ENCODE data around the gene PTPN1.
"Not testable (repeated sequence)": the region's sequence is repeated elsewhere in the genome, so short reads cannot be mapped to it uniquely, and the experiment has no call there.

Gene PTPN1

DNA sequence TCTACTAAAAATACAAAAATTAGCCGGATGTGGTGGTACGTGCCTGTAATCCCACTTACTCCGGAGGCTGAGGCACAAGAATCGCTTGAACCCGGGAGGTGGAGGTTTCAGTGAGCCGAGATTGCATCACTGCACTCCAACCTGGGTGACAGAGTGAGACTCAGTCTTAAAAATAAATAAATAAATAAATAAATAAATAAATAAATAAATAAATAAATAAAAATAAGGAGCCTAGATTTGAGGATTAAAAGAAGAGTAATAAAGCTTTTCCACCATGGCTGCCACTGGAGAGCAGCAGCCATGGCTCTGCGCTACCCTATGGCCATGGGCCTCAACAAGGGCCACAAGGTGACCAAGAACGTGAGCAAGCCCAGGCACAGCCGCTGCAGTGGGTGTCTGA, 110.3 kb downstream of the PTPN1 start:
- H3K36me3 ChIP-seq (ENCODE audit: control insufficient read depth in 2 of 2, insufficient read depth in 1 of 2, low read length in 2 of 2); H3K4me3 ChIP-seq (ENCODE audit: low read depth, low read length); H3K4me1 ChIP-seq (ENCODE audit: control insufficient read depth, insufficient read depth, low read length); H3K27ac ChIP-seq (ENCODE audit: extremely low read depth, low read depth, low read length); H3K9me3 ChIP-seq (ENCODE audit: control insufficient read depth, insufficient read depth, low read depth, low read length); POLR2A ChIA-PET: not testable (repeated sequence)
- peak; percentile 45 for TF ChIP-seq ZNF426 (tag by site-specific recombination; IDR thresholded peaks at IDR 0.05)
- TF ChIP-seq ZNF654 (tag by site-specific recombination; IDR thresholded peaks at IDR 0.05; ENCODE audit: low read depth) = 0 out of 2 replicates have a peak, but pooled peaks have one; percentile 5
- TF ChIP-seq, protein P1, sequence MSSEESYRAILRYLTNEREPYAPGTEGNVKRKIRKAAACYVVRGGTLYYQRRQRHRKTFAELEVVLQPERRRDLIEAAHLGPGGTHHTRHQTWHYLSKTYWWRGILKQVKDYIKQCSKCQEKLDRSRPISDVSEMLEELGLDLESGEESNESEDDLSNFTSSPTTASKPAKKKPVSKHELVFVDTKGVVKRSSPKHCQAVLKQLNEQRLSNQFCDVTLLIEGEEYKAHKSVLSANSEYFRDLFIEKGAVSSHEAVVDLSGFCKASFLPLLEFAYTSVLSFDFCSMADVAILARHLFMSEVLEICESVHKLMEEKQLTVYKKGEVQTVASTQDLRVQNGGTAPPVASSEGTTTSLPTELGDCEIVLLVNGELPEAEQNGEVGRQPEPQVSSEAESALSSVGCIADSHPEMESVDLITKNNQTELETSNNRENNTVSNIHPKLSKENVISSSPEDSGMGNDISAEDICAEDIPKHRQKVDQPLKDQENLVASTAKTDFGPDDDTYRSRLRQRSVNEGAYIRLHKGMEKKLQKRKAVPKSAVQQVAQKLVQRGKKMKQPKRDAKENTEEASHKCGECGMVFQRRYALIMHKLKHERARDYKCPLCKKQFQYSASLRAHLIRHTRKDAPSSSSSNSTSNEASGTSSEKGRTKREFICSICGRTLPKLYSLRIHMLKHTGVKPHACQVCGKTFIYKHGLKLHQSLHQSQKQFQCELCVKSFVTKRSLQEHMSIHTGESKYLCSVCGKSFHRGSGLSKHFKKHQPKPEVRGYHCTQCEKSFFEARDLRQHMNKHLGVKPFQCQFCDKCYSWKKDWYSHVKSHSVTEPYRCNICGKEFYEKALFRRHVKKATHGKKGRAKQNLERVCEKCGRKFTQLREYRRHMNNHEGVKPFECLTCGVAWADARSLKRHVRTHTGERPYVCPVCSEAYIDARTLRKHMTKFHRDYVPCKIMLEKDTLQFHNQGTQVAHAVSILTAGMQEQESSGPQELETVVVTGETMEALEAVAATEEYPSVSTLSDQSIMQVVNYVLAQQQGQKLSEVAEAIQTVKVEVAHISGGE (tag by site-specific recombination; conservative IDR thresholded peaks at IDR 0.05; ENCODE audit: low read depth) = peak; percentile 46; the same call in 1 of the 2 replicates
- 0 out of 2 replicates have a peak, but pooled peaks have one; percentile 9 for TF ChIP-seq ZNF266 (tag by site-specific recombination; IDR thresholded peaks at IDR 0.05; ENCODE audit: low read depth)
- peak; percentile 32 for TF ChIP-seq ZNF555 (tag by site-specific recombination; conservative IDR thresholded peaks at IDR 0.05)
- TF ChIP-seq ZNF140 (tag by site-specific recombination; IDR thresholded peaks at IDR 0.05) = peak; percentile 38; the same call in 1 of the 2 replicates
- TF ChIP-seq ZNF394 (tag by site-specific recombination; IDR thresholded peaks at IDR 0.05; ENCODE audit: borderline replicate concordance) = peak; percentile 79
- TF ChIP-seq, protein P2, sequence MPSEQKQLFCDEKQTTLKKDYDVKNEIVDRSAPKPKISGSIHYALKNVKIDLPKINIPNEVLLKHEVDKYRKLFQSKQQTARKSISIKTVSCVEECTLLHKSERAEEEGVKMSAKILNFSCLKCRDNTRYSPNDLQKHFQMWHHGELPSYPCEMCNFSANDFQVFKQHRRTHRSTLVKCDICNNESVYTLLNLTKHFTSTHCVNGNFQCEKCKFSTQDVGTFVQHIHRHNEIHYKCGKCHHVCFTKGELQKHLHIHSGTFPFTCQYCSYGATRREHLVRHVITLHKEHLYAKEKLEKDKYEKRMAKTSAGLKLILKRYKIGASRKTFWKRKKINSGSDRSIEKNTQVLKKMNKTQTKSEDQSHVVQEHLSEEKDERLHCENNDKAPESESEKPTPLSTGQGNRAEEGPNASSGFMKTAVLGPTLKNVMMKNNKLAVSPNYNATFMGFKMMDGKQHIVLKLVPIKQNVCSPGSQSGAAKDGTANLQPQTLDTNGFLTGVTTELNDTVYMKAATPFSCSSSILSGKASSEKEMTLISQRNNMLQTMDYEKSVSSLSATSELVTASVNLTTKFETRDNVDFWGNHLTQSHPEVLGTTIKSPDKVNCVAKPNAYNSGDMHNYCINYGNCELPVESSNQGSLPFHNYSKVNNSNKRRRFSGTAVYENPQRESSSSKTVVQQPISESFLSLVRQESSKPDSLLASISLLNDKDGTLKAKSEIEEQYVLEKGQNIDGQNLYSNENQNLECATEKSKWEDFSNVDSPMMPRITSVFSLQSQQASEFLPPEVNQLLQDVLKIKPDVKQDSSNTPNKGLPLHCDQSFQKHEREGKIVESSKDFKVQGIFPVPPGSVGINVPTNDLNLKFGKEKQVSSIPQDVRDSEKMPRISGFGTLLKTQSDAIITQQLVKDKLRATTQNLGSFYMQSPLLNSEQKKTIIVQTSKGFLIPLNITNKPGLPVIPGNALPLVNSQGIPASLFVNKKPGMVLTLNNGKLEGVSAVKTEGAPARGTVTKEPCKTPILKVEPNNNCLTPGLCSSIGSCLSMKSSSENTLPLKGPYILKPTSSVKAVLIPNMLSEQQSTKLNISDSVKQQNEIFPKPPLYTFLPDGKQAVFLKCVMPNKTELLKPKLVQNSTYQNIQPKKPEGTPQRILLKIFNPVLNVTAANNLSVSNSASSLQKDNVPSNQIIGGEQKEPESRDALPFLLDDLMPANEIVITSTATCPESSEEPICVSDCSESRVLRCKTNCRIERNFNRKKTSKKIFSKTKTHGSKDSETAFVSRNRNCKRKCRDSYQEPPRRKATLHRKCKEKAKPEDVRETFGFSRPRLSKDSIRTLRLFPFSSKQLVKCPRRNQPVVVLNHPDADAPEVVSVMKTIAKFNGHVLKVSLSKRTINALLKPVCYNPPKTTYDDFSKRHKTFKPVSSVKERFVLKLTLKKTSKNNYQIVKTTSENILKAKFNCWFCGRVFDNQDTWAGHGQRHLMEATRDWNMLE (tag by site-specific recombination; conservative IDR thresholded peaks at IDR 0.05; ENCODE audit: low read depth) = peak; percentile 65; the same call in 1 of the 2 replicates
- CTCF ChIA-PET = interaction anchor here (1.2 kb wide), 1 partner anchor 93 kb away, joined by 3 read pairs; no protein-coding TSS in a partner anchor

- H3K4me3 ChIP-seq (ENCODE audit: low read depth, low read length) = no peak overlapping the region
- CTCF ChIA-PET = interaction anchor here (1.2 kb wide), 1 partner anchor 93 kb away, joined by 3 read pairs; no protein-coding TSS in a partner anchor
- no peaks in the 10 kb centered on the region for H3K9me3 ChIP-seq (ENCODE audit: control insufficient read depth, insufficient read depth, low read depth, low read length)
- no peaks in the 10 kb centered on the region for H3K4me1 ChIP-seq (ENCODE audit: control insufficient read depth, insufficient read depth, low read length)
- H3K36me3 ChIP-seq (ENCODE audit: control insufficient read depth in 2 of 2, insufficient read depth in 1 of 2, low read length in 2 of 2) = no peaks in the 10 kb centered on the region
- TF ChIP-seq, protein P3, sequence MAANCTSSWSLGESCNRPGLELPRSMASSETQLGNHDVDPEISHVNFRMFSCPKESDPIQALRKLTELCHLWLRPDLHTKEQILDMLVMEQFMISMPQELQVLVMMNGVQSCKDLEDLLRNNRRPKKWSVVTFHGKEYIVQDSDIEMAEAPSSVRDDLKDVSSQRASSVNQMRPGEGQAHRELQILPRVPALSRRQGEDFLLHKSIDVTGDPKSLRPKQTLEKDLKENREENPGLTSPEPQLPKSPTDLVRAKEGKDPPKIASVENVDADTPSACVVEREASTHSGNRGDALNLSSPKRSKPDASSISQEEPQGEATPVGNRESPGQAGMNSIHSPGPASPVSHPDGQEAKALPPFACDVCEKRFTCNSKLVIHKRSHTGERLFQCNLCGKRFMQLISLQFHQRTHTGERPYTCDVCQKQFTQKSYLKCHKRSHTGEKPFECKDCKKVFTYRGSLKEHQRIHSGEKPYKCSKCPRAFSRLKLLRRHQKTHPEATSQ (tag by site-specific recombination; IDR thresholded peaks at IDR 0.05) = no peak
- peak; percentile 35 for TF ChIP-seq SETDB1 (IDR thresholded peaks at IDR 0.05; ENCODE audit: insufficient read length, low read length)
- no peak overlapping the region for H3K27ac ChIP-seq (ENCODE audit: extremely low read depth, low read depth, low read length)
- POLR2A ChIA-PET = no interaction called here
Measured at GRCh38 chr20:50621068-50621665, 111.0 kb downstream of the PTPN1 start.
